ENCODE measurements around the gene NEK1.

- TF ChIP-seq, protein P1, sequence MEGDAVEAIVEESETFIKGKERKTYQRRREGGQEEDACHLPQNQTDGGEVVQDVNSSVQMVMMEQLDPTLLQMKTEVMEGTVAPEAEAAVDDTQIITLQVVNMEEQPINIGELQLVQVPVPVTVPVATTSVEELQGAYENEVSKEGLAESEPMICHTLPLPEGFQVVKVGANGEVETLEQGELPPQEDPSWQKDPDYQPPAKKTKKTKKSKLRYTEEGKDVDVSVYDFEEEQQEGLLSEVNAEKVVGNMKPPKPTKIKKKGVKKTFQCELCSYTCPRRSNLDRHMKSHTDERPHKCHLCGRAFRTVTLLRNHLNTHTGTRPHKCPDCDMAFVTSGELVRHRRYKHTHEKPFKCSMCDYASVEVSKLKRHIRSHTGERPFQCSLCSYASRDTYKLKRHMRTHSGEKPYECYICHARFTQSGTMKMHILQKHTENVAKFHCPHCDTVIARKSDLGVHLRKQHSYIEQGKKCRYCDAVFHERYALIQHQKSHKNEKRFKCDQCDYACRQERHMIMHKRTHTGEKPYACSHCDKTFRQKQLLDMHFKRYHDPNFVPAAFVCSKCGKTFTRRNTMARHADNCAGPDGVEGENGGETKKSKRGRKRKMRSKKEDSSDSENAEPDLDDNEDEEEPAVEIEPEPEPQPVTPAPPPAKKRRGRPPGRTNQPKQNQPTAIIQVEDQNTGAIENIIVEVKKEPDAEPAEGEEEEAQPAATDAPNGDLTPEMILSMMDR (IDR thresholded peaks at IDR 0.05), result no peak
- TF ChIP-seq POLR2A (IDR thresholded peaks at IDR 0.05), result no peak
Observed at GRCh38 chr4:169351872-169352271, 260.5 kb downstream of the NEK1 start.
